Measurements from ENCODE around the gene ZNF544.

- TF ChIP-seq CTCF (IDR thresholded peaks at IDR 0.05) (no peak), POLR2A (IDR thresholded peaks at IDR 0.05; ENCODE audit: low read depth) (no peak), POLR2AphosphoS5 (IDR thresholded peaks at IDR 0.05) (no peak)
These were observed 77.2 kb downstream of the ZNF544 start for GRCh38 chr19:58305932-58306323.

All from esophagus muscularis mucosa (tissue), 3 donors.